Astrocyte (in vitro differentiated cells and primary cell): ENCODE measurements around the gene SCN2A.

Source experiments
- CTCF ChIP-seq: IDR thresholded peaks from 2 replicates; pipeline ENCODE4 v1.5.1; 2011; ENCODE audit warnings: low read depth, mild to moderate bottlenecking, inconsistent platforms, low read length, moderate library complexity; ENCODE audit not compliant: insufficient read depth
- EZH2 ChIP-seq: IDR thresholded peaks from 2 replicates; pipeline ENCODE4 v1.6.1; 2012; ENCODE audit warnings: mild to moderate bottlenecking, low read length, inconsistent platforms; ENCODE audit not compliant: insufficient read depth

DNA sequence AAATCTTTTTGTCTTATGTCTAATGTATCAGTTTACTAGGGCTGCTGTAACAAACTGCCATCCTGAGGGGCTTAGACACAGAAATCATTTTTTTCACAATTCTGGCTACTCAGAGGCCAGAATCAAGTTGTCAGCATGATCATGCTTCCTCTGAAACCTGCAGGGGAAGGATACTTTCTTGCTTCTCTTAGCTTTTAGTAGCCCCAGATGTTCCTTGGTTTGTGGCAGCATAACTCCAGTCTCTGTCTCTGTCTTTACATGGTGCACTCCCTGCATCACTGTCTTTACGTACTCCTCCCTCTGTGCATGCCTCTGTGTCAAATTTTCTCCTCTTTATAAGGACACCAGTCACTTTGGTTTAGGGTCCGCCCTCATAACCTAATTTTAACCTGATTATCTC, 33.3 kb upstream of the SCN2A start:
- TF ChIP-seq CTCF (no peak), EZH2 (no peak)
